Neural cell (in vitro differentiated cells): Measurements from ENCODE around the gene RSL24D1. TPM values are rescaled to one million over a fixed set of nuclear protein-coding genes. Genes with fewer than 3 reads are reported as not detected.

Experiments
- H2AFZ ChIP-seq: fragments of 200-600, 300-800 bp; sonication (generic), shearing (Covaris generic); 2 replicates; pipeline ENCODE4 v1.6.0; 2014; ENCODE audit warnings: low read depth, mild to moderate bottlenecking, antibody characterized with exemption, low read length, moderate library complexity
- H3F3A ChIP-seq: fragments of 200-600 bp; shearing (Covaris generic); 2 replicates; pipeline ENCODE4 v1.6.1; 2016; ENCODE audit warnings: mild to moderate bottlenecking, moderate library complexity, mixed read lengths, antibody characterized with exemption, low read length; ENCODE audit not compliant: insufficient read depth, poor library complexity, severe bottlenecking
- H3K27ac ChIP-seq: fragments of 200-600, 300-800 bp; sonication (generic), shearing (Covaris generic); 2 replicates; pipeline ENCODE4 v1.5.1; 2014; ENCODE audit warnings: mild to moderate bottlenecking, low read length, moderate library complexity
- H3K27me3 ChIP-seq: fragments of 300-800, 200-600 bp; sonication (generic), shearing (Covaris generic); 2 replicates; pipeline ENCODE4 v1.6.0; 2014; ENCODE audit warnings: mild to moderate bottlenecking, low read depth, low read length, moderate library complexity; ENCODE audit not compliant: insufficient read depth
- H3K36me3 ChIP-seq: fragments of 300-800, 200-600 bp; sonication (generic), shearing (Covaris generic); 2 replicates; pipeline ENCODE4 v1.5.1; 2014; ENCODE audit warnings: mild to moderate bottlenecking, antibody characterized with exemption, low read length, moderate library complexity; ENCODE audit not compliant: insufficient read depth
- H3K4me2 ChIP-seq: fragments of 300-800, 200-600 bp; sonication (generic), shearing (Covaris generic); 2 replicates; pipeline ENCODE4 v1.6.0; 2014; ENCODE audit warnings: mild to moderate bottlenecking, low read length
- H3K4me3 ChIP-seq: fragments of 300-800, 200-600 bp; sonication (generic), shearing (Covaris generic); 2 replicates; pipeline ENCODE4 v1.5.1; 2014; ENCODE audit warnings: mild to moderate bottlenecking, low read length, moderate library complexity
- H3K79me2 ChIP-seq: fragments of 200-600 bp; shearing (Covaris generic); replicated peaks from 2 replicates; pipeline ENCODE4 v1.6.0; 2014; ENCODE audit warnings: mild to moderate bottlenecking, low read length, moderate library complexity; ENCODE audit not compliant: insufficient read depth
- H3K9ac ChIP-seq: fragments of 300-800, 200-600 bp; sonication (generic), shearing (Covaris generic); 2 replicates; pipeline ENCODE4 v1.6.1; 2016; ENCODE audit warnings: mild to moderate bottlenecking, low read length, mixed read lengths
- H3K9me2 ChIP-seq: fragments of 200-600 bp; shearing (Covaris generic); 2 replicates; pipeline ENCODE4 v1.6.1; 2016; ENCODE audit warnings: mild to moderate bottlenecking, low read length, mixed read lengths; ENCODE audit not compliant: insufficient read depth
- H3K9me3 ChIP-seq: fragments of 200-600, 300-800 bp; sonication (generic), shearing (Covaris generic); 2 replicates; pipeline ENCODE4 v1.6.1; 2016; ENCODE audit warnings: mild to moderate bottlenecking, mixed run types, low read length, moderate library complexity, mixed read lengths
- H4K20me1 ChIP-seq: fragments of 200-600 bp; shearing (Covaris generic); 2 replicates; pipeline ENCODE4 v1.6.1; 2016; ENCODE audit warnings: mild to moderate bottlenecking, mixed run types; ENCODE audit not compliant: insufficient read depth
- CTCF ChIP-seq: fragments of 450-650 bp; IDR thresholded peaks from 2 replicates; pipeline ENCODE4 v1.5.1; 2014; ENCODE audit warnings: antibody characterized with exemption, mild to moderate bottlenecking, moderate library complexity; ENCODE audit not compliant: poor library complexity, severe bottlenecking
- EP300 ChIP-seq: fragments of 450-650 bp; conservative IDR thresholded peaks from 2 replicates; pipeline ENCODE4 v1.6.1; 2014; ENCODE audit warnings: antibody characterized with exemption, mild to moderate bottlenecking, moderate library complexity; ENCODE audit not compliant: poor library complexity, severe bottlenecking
- EZH2 ChIP-seq: fragments of 200-600, 300-800 bp; shearing (Covaris generic), sonication (generic); IDR thresholded peaks from 2 replicates; pipeline ENCODE4 v1.6.1; 2014; ENCODE audit warnings: antibody characterized with exemption, low read length, borderline replicate concordance, mild to moderate bottlenecking; ENCODE audit not compliant: insufficient read depth, poor library complexity, severe bottlenecking
- MXI1 ChIP-seq: fragments of 450-650 bp; conservative IDR thresholded peaks from 2 replicates; pipeline ENCODE4 v1.6.1; 2014; ENCODE audit warnings: antibody characterized with exemption, mild to moderate bottlenecking; ENCODE audit not compliant: poor library complexity, severe bottlenecking
- POLR2AphosphoS5 ChIP-seq: IDR thresholded peaks from 2 replicates; pipeline ENCODE4 v1.6.1; 2012
- RAD21 ChIP-seq: fragments of 450-650 bp; conservative IDR thresholded peaks from 2 replicates; pipeline ENCODE4 v1.6.1; 2014; ENCODE audit warnings: antibody characterized with exemption, mild to moderate bottlenecking, moderate library complexity
- REST ChIP-seq: IDR thresholded peaks from 2 replicates; pipeline ENCODE4 v1.6.1; 2012; ENCODE audit warnings: borderline replicate concordance
- SMC3 ChIP-seq: fragments of 450-650 bp; conservative IDR thresholded peaks from 2 replicates; pipeline ENCODE4 v1.6.1; 2014; ENCODE audit warnings: antibody characterized with exemption, mild to moderate bottlenecking, moderate library complexity; ENCODE audit not compliant: poor library complexity
- TAF1 ChIP-seq: IDR thresholded peaks from 2 replicates; pipeline ENCODE4 v1.6.1; 2012; ENCODE audit warnings: low read depth
- polyA plus RNA-seq: library from polyadenylated mRNA; depleted of rRNA; stranded (reverse); fragments of >200 nt; gene quantifications from 2 replicates; pipeline ENCODE4 v1.2.3, GENCODE V29; 2014

Gene RSL24D1
- polyA plus RNA-seq, 1 donor from 2014 or later: 227 TPM

GRCh38 chr15:55133972-55134371, 62.8 kb downstream of the RSL24D1 start:
- no peaks in the 10 kb centered on the region for H3K27me3 ChIP-seq
- H3K9me3 ChIP-seq: no peaks in the 10 kb centered on the region
- H3F3A ChIP-seq: no peaks in the 10 kb centered on the region
- TF ChIP-seq REST: no peak
- TF ChIP-seq SMC3: no peak
- no peak for TF ChIP-seq EP300
- TF ChIP-seq POLR2AphosphoS5: no peak
- TF ChIP-seq RAD21: no peak
- TF ChIP-seq MXI1: no peak
- no peak for TF ChIP-seq TAF1
- no peak for TF ChIP-seq EZH2
- no peak for TF ChIP-seq CTCF
- H3K9ac ChIP-seq: no peak overlapping the region
- H3K79me2 ChIP-seq: no peaks in the 10 kb centered on the region
- no peaks in the 10 kb centered on the region for H4K20me1 ChIP-seq
- no peak overlapping the region for H2AFZ ChIP-seq
- H3K4me2 ChIP-seq: no peak overlapping the region
- H3K27ac ChIP-seq: no peak overlapping the region
- no peak overlapping the region for H3K4me3 ChIP-seq
- no peaks in the 10 kb centered on the region for H3K9me2 ChIP-seq
- H3K36me3 ChIP-seq: no peaks in the 10 kb centered on the region

DNA sequence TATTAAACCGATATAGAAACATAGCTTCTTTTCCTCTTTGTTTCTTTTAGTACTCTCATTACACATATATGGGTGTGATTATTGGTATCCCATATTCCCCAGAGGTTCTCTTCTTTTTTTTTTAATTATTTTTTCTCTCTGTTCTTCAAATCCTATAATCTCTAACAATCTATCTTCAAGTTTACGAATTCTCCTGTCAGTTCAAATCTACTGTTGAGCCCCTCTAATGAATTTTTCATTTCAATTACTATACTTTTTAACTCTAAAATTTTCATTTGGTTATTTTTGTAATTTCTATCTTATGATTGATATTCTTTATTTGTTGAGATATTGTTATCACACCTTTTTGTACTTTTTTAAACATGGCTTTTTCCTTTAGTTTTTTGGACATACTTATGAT, 64.1 kb downstream of the RSL24D1 start:
- no peaks in the 10 kb centered on the region for H3K9me2 ChIP-seq
- H3K4me2 ChIP-seq: no peak overlapping the region
- no peaks in the 10 kb centered on the region for H3K9me3 ChIP-seq
- no peaks in the 10 kb centered on the region for H3K79me2 ChIP-seq
- no peak overlapping the region for H3K27ac ChIP-seq
- H3K27me3 ChIP-seq: no peaks in the 10 kb centered on the region
- no peaks in the 10 kb centered on the region for H4K20me1 ChIP-seq
- TF ChIP-seq RAD21: no peak
- TF ChIP-seq SMC3: no peak
- TF ChIP-seq POLR2AphosphoS5: no peak
- no peak for TF ChIP-seq EZH2
- no peak for TF ChIP-seq CTCF
- TF ChIP-seq EP300: no peak
- no peak for TF ChIP-seq MXI1
- TF ChIP-seq REST: no peak
- TF ChIP-seq TAF1: no peak
- no peaks in the 10 kb centered on the region for H3F3A ChIP-seq
- H3K4me3 ChIP-seq: no peak overlapping the region
- H2AFZ ChIP-seq: no peak overlapping the region
- H3K36me3 ChIP-seq: no peaks in the 10 kb centered on the region
- H3K9ac ChIP-seq: no peak overlapping the region
